Peyer's patch (tissue), 4 donors: ENCODE results near the gene ADORA2A. TPM values are rescaled to one million over a fixed set of nuclear protein-coding genes. Genes with fewer than 3 reads are reported as not detected.

Source experiments
- DNase-seq, 3 donors: peaks; one replicate each; pipeline ENCODE4 v3.0.0-alpha.2; 2017 to 2019
- H3K27ac ChIP-seq, 4 donors: fragments of 200-600 bp; sonication (generic); one replicate each; pipeline ENCODE4 v1.5.1; 2016 to 2019
- H3K27me3 ChIP-seq, 2 donors: fragments of 200-600 bp; sonication (generic); one replicate each; pipeline ENCODE4 v1.5.1; 2019
- H3K36me3 ChIP-seq, 3 donors: fragments of 200-600 bp; sonication (generic); one replicate each; pipeline ENCODE4 v1.5.1; 2016 to 2019
- H3K4me1 ChIP-seq, 4 donors: fragments of 200-600 bp; sonication (generic); one replicate each; pipeline ENCODE4 v1.5.1; 2016 to 2019
- H3K4me3 ChIP-seq, 4 donors: fragments of 200-600 bp; sonication (generic); 1 replicate in 3 of 4; 2 replicates in 1 of 4; pipeline ENCODE4 v1.5.1; 2016 to 2019; ENCODE audit warnings: mild to moderate bottlenecking in 1 of 4
- H3K9me3 ChIP-seq, 4 donors: fragments of 200-600 bp; sonication (generic); one replicate each; pipeline ENCODE4 v1.5.1; 2016 to 2019; ENCODE audit warnings: mild to moderate bottlenecking in 1 of 4
- CTCF ChIP-seq, 6 experiments: fragments of 450-650 bp in 4 of 6; fragments of 200-600 bp in 2 of 6; sonication (generic) in 1 of 6; IDR thresholded peaks; one replicate each; pipeline ENCODE4 v1.5.1; 2017 to 2019; ENCODE audit warnings: antibody characterized with exemption in 6 of 6, mild to moderate bottlenecking in 3 of 6, moderate library complexity in 1 of 6
- POLR2A ChIP-seq, 2 donors: fragments of 450-650 bp; IDR thresholded peaks; one replicate each; pipeline ENCODE4 v1.5.1; 2017; ENCODE audit warnings: antibody characterized with exemption in 2 of 2, mild to moderate bottlenecking in 2 of 2, moderate library complexity in 2 of 2
- total RNA-seq, 4 donors: library from RNA; depleted of rRNA; stranded (reverse); fragments of >200 nt; gene quantifications; one replicate each; pipeline ENCODE4 v1.1.0, GENCODE V29; 2016

Gene ADORA2A
- total RNA-seq, 4 donors from 2014 or later, result 1.3 to 4.3 (median 2.6) TPM

GRCh38 chr22:24474649-24475255 lies 47.4 kb downstream of the ADORA2A start:
- no peak for TF ChIP-seq POLR2A (IDR thresholded peaks at IDR 0.05)
- TF ChIP-seq CTCF (IDR thresholded peaks at IDR 0.05), result no peak
- Histone ChIP-seq H3K9me3 (no peaks in the 10 kb centered on the region), H3K27ac (no peak overlapping the region), H3K4me3 (no peak overlapping the region), H3K4me1 (no peaks in the 10 kb centered on the region), H3K36me3 (no peaks in the 10 kb centered on the region), H3K27me3 (no peaks in the 10 kb centered on the region)
- DNase-seq, result no peak

GRCh38 chr22:24481641-24482040 lies 54.2 kb downstream of the ADORA2A start:
- H3K27ac ChIP-seq, result no peak overlapping the region
- no peak overlapping the region for H3K4me3 ChIP-seq
- no peaks in the 10 kb centered on the region for H3K4me1 ChIP-seq
- no peaks in the 10 kb centered on the region for H3K36me3 ChIP-seq
- no peaks in the 10 kb centered on the region for H3K9me3 ChIP-seq
- H3K27me3 ChIP-seq, result no peaks in the 10 kb centered on the region
- no peak for TF ChIP-seq CTCF (IDR thresholded peaks at IDR 0.05)
- TF ChIP-seq POLR2A (IDR thresholded peaks at IDR 0.05), result no peak
- DNase-seq, result no peak

GRCh38 chr22:24482575-24482974 lies 55.2 kb downstream of the ADORA2A start:
- no peak for DNase-seq
- Histone ChIP-seq H3K36me3 (no peaks in the 10 kb centered on the region), H3K4me1 (no peaks in the 10 kb centered on the region), H3K4me3 (no peak overlapping the region), H3K9me3 (no peaks in the 10 kb centered on the region), H3K27ac (no peak overlapping the region), H3K27me3 (no peaks in the 10 kb centered on the region)
- no peak for TF ChIP-seq CTCF (IDR thresholded peaks at IDR 0.05)
- TF ChIP-seq POLR2A (IDR thresholded peaks at IDR 0.05), result no peak

- Histone ChIP-seq H3K9me3 (no peaks in the 10 kb centered on the region), H3K4me1 (no peaks in the 10 kb centered on the region), H3K27me3 (no peaks in the 10 kb centered on the region), H3K4me3 (no peak overlapping the region), H3K36me3 (no peaks in the 10 kb centered on the region), H3K27ac (no peak overlapping the region)
- TF ChIP-seq POLR2A (IDR thresholded peaks at IDR 0.05), result no peak
- no peak for TF ChIP-seq CTCF (IDR thresholded peaks at IDR 0.05)
- DNase-seq, result no peak
These were observed 55.6 kb downstream of the ADORA2A start for GRCh38 chr22:24482998-24483397.

GRCh38 chr22:24483976-24484545 lies 56.7 kb downstream of the ADORA2A start:
- Histone ChIP-seq H3K27ac (no peak overlapping the region), H3K36me3 (no peaks in the 10 kb centered on the region), H3K4me3 (no peak overlapping the region), H3K4me1 (no peaks in the 10 kb centered on the region), H3K9me3 (no peaks in the 10 kb centered on the region), H3K27me3 (no peaks in the 10 kb centered on the region)
- no peak for TF ChIP-seq CTCF (IDR thresholded peaks at IDR 0.05)
- no peak for TF ChIP-seq POLR2A (IDR thresholded peaks at IDR 0.05)
- DNase-seq, result no peak
